ENCODE results near the gene PRR15.

Gene PRR15

DNA sequence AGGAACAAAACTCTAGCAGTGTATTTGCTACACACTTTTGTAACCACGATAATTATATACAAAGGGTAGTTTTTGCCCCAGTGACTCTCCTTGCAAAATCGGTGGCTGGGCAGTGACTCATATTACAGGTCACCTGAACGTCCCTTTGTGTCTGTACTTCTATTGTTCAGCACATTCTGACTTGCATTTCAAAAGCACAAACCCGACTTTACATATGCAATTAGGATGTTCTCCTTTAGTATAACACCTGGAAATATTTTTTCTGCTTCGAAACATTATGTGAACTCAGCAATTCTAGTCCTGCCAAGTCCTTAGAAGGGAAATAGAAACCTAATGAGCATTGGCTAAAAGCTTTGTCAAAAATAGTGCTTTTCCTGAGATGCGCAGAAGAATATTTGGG lies 6.0 kb downstream of the PRR15 start:
- no peak for DNase-seq (ENCODE audit: low read depth)

- no peak for DNase-seq (ENCODE audit: low read depth)
Measured at GRCh38 chr7:29572558-29572957, 8.9 kb downstream of the PRR15 start.

DNA sequence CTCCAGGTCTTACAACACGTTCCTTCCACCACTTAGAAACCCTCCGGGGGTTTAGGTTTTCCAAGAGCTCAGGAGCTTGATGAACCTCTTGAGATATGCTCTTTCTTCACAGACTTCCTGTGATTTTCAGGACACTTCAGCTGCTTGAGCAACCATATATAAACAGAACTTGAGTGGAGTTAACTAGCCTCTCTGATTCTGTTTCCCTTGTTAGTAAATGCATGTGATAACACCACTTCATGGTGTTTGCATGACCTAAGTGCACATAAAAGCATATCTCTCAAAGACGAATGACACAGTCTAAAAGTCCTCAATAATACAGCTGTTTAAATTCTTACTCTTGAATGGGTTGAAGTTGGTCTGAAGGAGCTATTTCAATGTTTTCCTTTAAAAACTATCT lies 9.9 kb downstream of the PRR15 start:
- DNase-seq (ENCODE audit: low read depth), result no peak

- DNase-seq (ENCODE audit: low read depth), result no peak
Measured at GRCh38 chr7:29574659-29575058, 11.0 kb downstream of the PRR15 start.

- no peak for DNase-seq (ENCODE audit: low read depth)
Measured at GRCh38 chr7:29587195-29587808, 23.7 kb downstream of the PRR15 start.

- DNase-seq (ENCODE audit: low read depth), result no peak
Measured at GRCh38 chr7:29588212-29588611, 24.6 kb downstream of the PRR15 start.

DNA sequence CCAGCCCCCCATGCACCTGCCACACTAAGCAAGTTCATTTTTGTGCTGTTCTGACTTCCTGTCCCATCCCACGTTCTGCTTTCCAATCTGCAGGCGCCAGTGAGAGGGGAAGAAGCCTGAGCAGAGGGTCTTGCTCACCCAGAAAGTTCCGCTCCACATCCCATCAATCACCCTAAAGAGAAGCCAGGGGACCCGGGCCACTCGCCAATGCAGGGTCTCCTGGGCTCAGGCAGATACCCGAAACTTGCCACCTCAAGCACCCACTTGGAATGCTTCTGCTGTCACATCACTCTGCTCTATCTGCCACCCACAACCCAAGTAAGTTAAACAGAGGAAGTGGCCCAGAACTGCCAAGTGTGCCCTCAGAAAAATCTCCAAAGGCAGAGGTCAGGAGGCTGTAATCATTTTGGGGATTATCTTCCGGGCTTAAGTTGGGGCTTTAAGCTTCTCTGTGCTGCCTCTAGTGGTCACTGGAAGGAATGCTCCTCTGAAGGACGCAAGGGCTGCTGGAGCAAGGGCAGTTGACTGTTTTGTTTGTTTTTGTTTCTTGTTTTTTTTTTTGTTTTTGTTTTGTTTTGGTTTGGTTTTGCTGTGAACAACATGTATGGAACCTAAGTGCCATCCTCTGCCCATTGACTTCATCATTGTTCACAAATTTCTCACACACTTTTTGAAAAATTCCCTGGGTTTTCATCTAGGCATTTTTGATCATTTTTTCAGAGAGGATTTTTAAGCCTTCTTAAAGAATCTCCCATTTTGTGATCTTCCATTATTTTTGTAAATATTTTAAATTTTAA lies 25.5 kb downstream of the PRR15 start:
- DNase-seq (ENCODE audit: low read depth), result peak; percentile 68

GRCh38 chr7:29592866-29593265 lies 29.2 kb downstream of the PRR15 start:
- no peak for DNase-seq (ENCODE audit: low read depth)

- DNase-seq (ENCODE audit: low read depth), result peak; percentile 37
Measured at GRCh38 chr7:29593459-29593858, 29.8 kb downstream of the PRR15 start.

GRCh38 chr7:29596593-29597178 lies 33.1 kb downstream of the PRR15 start:
- DNase-seq (ENCODE audit: low read depth), result no peak

DNA sequence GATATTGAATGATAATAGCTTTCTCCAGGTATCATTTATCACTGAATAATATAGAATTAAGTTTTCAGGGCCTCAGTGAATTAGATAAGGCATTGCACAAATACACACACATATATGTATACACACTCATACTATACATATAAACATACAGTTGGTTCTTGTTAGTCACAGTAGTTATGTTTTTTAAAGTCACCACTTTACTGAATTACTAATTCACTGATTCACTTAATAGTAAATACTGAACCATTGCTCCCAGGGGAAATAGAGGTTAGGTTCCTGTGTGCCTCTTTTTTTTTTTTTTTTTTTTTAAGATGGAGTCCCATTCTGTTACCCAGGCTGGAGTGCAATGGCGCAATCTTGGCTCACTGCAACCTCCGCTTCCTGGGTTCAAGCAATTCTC lies 33.6 kb downstream of the PRR15 start:
- no peak for DNase-seq (ENCODE audit: low read depth)

GRCh38 chr7:29598137-29598536 lies 34.5 kb downstream of the PRR15 start:
- DNase-seq (ENCODE audit: low read depth), result no peak

DNA sequence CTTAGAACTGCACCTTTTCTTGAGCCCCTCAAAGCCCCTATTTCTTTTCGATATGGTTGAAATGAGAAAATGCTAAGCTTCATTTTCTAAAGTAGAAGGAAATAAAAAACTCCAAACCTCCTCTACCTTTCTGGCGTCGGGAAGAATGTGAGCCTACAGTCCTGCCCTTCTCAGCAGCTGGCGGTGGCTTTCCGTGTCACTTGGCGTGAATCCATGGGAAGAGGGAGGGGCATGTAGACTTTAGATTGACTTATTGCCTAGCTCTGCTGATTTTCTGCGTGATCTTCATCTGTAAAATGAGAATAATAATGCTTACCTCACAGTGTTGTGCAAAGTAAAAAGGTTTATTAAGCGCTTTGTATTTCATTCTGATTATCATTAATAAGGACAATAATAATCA lies 35.0 kb downstream of the PRR15 start:
- DNase-seq (ENCODE audit: low read depth), result no peak

DNA sequence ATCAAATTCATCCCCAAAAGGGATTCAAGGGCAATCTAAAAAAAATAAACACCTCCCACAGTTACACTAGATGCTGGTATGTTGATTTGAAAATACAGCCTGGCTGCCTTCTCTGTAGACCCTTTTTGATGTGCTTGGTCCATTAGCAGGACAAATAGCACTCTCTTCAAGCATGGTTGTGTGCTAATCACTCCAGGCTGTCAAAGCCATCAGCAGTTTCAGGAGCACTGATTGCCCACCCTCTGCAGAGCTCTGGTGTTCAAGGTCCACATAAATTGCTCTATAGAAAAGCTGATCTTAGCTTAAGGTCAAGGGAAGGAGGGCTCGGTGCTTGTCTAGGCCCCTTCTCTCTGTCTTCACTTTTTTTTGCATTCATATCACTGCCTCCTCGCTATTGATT lies 35.4 kb downstream of the PRR15 start:
- no peak for DNase-seq (ENCODE audit: low read depth)

DNA sequence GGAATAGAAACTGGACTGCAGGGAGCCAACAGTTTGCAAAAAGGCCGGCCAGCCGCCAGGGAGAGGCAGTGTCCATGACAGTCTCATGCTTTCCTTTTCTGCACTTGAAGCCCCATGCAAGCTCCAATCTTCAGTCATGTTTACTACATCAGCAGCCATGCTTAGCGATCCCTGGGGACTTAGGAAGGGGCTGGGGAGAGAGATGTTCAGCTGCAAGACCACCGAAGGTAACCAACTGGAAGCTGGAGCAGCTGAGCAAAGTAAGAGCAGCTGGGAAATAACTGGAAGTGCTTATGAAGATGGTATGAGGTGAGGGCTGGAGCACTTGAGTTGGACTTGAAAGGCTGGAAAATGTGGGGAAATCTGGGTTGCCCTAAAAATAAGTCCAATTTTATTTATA lies 37.0 kb downstream of the PRR15 start:
- DNase-seq (ENCODE audit: low read depth), result no peak

DNA sequence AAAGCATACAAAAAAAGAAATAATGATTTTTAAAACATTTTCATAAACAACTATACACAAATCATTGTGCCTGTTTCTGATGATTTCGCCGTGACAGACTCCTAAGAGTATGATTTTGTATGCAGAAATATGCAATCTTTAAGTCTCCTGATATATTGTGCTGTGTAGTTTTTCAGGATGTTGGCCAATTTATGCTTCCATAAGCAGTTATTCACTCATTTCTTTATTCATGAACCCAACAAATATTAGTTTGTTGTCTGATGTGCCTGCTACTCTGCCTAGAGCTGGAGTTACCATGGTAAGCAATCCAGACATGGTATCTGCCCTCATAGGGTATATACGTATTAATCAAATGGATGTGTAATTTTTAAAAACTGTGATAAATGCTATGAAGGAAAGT lies 40.4 kb downstream of the PRR15 start:
- DNase-seq (ENCODE audit: low read depth), result no peak

GRCh38 chr7:29604702-29605101 lies 41.1 kb downstream of the PRR15 start:
- no peak for DNase-seq (ENCODE audit: low read depth)

- DNase-seq (ENCODE audit: low read depth), result no peak
Measured at GRCh38 chr7:29605671-29606070, 42.0 kb downstream of the PRR15 start.

DNA sequence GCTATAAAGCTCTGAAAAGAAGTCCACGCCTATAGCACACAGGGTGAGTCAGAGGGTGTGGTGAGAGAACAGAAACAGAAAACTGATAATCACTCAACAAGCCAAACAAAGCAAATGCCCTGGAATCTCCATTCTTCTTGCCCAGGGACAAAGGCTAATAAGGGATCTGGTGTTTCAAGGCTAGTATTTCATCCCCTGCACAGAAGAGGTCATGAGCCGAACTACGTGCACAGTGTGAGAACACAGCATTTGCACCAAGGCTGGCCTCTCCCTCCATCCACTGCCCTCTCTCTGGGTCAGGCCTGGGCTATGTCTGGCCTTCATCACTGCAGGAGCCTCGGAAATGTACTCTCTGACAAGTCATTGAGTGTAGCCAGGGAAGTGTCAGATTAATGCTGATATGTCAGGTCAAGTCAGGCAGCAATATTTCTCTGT lies 42.7 kb downstream of the PRR15 start:
- peak; percentile 84 for DNase-seq (ENCODE audit: low read depth)

- no peak for DNase-seq (ENCODE audit: low read depth)
Measured at GRCh38 chr7:29606830-29607229, 43.2 kb downstream of the PRR15 start.

DNA sequence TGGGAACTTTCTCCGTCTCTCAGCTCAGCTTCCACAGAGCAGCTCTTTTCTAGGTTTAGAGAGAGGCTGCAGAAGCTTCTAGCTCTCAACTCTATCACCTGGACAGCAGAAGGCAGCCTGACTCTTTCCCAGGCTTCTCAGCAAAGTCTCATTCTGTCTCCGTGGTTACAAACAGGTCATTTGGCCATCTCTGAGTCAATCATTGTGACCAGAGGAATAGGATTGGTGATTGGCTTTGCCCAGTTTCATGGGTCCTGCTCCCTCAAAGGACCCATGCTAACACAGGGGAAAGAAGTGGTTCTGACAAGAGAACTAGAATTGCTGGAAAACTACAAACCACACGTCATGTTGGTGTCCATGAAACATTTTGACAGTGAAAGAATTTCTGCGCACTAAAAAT lies 43.6 kb downstream of the PRR15 start:
- peak; percentile 36 for DNase-seq (ENCODE audit: low read depth)

DNA sequence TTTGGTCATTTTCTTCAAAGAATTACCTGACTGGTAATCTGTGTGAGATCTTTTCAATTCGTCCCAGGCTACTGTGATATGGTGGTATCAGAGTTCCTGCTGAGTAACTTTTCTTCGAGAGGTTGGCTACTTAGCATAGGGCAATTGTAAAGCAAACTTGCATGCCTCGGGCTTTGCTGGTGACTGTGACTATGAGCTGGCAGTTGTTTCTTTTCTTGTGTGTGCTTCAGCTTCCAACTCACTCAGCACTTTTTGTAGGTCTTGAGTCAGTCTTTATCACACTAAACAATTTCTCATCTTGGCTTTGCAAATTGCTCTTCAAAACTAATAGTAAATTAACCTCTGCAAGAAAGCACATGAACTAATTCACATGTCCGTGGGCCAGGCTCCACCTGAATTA lies 44.3 kb downstream of the PRR15 start:
- peak; percentile 90 for DNase-seq (ENCODE audit: low read depth)

Data from ELR (cell line).